ENCODE results near the gene TSR1. TPM values are rescaled to one million over a fixed set of nuclear protein-coding genes. Genes with fewer than 3 reads are reported as not detected.

Gene TSR1
- total RNA-seq: 37.7 TPM

DNA sequence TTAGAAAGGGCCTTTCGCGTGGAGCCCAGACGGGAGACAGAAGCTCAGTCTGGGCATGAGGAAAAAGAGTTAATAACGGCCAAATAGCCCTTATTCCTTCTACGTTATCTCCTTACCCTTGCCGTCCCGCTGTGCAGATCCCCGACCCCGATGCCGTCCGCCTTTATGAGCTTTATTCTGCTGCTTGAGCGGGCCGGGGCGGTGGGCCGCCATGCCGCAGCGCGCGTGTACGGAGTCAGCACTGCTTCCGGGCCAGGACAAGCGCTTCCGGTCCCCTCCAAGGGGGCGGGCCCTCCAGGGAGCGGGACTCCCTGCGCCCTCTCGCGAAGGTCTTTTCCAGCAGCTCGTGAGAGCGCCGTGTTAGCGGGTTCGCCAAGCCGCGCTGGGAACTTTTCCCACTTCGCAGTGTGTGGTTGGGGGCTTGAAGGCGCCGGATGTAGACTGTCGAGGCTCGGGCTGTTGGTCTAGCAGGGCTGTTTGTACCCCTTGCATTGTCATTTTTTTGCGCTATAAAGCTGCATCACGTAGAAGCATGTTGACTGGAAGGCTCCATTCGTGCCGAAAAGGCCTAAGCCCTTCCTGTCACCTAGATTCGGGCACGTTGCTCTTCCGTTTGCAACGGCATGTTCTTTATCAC is at the start of gene TSR1:
TSS of gene TSR1 (minus strand) at position 243 of the 637 bp plus-strand sequence. CDS start at position 213, 30 bp downstream.
- DNase-seq (ENCODE audit: low read depth in 2 of 3, low spot score in 2 of 3): peak; percentile 72 to 89 (median 87)

DNA sequence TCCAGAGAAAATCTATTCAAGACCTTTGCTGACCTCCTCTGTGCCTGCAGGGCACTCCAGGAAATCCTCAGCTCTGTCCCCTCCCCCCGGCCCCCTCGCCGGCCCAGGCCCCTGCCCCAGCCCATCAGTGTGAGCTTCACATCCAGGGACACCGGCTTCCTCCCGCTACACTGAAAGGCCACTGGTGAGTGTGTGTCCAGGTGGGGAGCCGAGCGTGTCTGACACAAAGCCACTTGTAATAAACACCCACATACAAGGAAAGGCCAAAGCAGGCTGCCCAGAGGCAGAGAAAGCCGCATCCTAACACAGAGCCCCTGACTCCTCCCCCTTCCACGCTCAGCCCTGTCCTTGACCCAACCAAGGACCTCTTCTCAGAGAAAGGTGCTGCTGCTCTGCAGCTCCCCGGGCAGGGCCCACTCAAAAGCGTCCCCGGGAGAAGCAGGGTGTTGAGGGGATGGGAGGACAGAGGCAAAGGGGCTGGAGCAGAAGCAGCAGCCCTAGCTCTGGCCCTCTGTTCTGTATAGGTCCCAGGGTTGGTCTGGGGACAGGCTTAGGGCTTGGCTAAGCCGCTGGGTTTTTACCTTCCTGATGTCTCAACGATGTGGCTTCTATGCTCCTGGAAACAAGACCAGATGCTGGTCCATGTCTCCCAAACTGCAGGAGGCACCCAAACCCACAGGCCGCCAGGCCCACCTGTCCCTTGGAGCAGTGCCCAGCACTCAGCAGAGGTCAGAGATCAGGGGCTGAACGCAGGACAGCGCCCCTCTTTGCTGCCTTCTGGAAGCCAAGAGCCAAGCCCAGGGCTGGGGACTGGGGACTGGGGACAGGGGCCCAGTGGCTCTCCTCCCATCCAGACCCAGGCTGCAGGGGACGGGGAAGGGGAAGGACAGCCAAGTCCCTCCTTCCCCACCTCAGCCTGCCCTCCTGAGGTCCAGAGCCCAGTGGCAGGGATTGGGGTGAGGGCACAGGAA is 49.3 kb upstream of the TSR1 start:
- DNase-seq (ENCODE audit: low read depth in 2 of 3, low spot score in 2 of 3): no peak

DNA sequence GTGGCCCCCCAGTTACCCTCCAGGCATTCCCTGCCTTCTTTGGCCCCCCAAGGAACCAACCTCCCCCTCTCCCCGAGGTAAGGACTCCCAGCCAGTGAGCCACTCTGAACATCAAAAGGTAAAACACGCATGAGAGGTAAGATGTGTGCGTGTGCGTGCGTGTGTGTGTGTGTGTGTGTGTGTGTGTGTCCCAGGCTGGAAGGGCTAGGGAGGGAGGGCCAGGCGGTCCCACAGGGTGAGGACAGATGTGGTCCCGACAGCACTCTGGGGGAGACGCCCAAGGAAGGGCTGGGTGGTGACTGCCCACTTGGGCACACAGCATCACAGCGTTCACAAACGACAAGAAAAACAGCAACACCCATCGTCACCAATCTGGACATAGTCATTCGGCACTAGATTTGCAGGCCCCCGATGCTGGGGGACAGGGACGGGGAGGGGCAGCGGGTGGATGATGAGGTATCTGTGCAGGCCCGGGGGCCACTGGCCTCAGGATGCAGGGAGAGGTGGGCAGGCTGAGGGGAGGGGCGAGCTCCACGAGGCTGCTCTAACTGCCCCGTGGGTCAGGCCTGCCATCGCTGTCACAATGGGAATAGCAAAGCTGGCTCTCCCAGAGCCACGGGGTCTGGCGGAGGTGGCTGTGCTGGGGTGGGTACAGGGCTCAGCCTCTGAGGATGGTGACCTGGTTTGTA is 48.3 kb upstream of the TSR1 start:
- DNase-seq (ENCODE audit: low read depth in 2 of 3, low spot score in 2 of 3): no peak

DNA sequence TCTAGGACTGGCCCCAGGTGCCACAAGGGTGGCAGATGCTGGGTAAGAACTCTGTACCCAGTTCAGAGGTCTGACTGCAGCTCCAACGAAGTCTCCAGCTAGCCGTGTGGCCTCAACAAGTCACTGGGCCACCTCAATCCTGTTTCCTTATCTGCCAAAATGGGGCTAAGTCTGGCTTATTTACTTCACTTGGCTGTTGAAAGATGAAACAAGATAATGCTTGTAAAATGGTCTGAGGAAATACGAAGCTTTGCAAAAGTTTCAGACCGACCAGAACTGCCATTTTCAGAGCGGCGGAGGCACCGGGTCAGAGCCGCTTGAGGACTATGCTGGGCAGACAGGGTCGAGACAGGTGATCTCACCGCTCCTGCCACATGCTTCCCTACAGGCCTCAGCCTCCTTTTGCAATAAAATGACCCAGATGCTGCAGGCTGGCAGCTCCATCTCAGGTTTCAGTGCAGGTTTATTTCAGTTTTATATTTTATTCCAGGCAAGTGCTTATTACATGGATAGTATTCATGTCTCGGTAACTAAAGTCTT is 47.4 kb upstream of the TSR1 start:
- no peak for DNase-seq (ENCODE audit: low read depth in 2 of 3, low spot score in 2 of 3)

DNA sequence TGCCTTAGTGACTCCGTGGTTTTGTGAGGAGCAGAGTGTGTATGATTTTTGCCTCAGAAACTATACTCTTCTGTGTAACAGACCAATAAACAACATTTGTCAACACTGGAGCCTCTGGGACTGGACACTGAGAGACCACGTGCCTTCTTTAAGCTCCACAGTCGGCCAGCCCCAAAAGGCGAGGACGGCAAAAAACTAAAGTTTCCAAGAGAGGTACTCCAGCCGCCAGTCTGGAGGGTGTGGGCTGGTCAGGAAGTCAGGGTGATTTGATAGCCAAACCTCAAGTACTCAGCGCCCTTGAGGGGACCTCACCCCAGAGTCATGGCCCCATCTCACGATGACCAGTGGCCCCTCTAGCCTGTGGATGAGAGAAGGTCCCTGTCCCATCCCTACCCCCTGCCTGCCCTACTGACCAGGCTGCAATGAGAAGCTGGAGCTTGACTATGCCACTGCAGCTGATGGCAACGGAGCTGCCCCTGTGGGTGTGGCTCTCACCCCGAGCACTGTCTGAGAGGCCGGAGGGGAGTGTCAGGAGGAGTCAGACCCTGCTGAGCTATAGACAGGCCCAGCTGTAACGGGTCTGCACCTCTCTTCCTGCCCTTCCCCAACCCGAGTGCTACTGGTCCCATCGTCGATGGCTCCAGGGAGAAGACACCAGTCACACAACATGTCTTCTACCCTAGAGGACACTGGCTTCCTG is 44.8 kb upstream of the TSR1 start:
- DNase-seq (ENCODE audit: low read depth in 2 of 3, low spot score in 2 of 3): no peak

DNA sequence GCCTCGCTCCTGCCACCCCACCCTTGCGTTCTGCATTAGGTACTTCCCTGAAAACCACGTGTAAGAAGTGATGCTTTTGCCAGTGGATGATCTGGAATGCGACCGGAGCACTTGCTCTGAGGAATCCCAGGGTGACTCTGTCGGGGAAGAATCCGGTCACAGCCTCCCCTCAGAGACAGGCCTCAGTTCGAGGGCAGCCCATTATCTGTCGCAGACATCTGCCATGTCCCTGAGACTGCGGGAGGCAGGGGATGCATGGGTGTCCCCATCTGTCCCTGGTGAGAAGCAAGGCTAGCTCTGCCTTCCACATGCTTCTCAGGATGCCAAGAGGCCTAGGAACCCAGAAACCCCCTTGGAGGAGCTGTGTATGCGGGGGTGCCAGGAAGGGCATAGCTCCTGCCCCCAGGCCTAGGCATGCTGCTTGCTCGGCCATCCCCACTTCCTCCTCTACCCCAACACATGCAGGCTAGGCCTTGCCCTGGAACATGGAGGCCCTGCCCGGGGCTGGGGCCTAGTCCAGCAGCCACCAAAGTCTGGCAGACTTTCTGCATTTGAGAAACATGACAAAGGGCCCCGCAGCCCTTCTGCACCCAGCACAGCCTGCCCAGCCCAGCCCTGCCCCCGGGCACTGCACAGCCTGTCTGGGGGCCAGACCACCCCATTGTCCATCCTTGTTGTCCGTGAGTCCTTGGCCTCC is 44.1 kb upstream of the TSR1 start:
- no peak for DNase-seq (ENCODE audit: low read depth in 2 of 3, low spot score in 2 of 3)

DNA sequence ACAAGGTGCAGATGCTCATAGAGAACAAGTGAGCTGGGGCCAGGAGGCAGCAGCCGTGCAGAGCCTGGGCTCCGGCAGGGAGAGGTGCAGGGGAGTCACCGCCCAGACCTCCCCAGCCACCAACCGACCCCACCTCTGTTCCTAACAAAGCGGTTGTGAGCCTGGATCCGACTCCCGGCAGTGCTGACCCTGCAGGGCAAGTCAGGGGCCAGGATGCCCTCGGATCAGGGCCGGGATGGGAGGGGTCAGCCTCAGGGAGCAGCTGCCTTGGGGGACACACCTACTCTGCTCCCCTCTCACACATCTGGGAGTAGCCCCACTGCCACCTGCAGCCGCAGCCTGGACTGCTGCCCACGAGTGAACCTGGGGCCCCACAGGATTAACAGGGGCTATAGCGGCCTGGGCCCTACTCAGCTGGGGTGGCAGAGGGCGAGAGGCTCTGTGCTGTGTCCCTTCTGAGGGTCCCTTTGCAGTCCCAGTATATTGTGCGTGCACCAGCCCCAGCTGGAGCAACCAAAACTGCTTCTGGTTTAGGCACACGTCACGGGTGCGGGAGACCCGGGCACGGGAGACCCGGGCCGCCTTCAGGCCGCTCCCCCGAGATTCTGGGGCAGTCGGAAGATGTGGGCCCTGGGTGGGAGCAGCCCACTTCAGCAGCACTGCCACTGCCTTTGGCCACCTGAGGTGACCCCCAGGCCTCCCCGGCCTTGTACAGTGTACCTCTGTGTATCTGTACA is 43.4 kb upstream of the TSR1 start:
- no peak for DNase-seq (ENCODE audit: low read depth in 2 of 3, low spot score in 2 of 3)

DNA sequence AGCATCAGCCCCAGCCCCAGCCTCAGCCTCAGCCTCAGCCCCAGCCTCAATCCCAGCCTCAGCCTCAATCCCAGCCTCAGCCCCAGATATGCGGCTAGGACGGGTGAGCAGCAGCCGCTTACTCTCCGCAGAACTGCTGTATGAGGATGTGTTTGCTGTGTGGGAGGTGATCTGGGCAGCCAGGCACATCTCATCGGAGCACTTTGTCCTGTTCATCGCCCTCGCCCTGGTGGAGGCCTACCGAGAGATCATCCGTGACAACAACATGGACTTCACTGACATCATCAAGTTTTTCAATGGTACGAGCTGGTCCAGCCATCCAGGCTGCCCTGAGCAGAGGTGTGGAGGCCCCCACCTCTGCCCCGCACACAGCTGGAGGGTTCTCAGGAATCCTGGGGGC is 42.6 kb upstream of the TSR1 start:
- no peak for DNase-seq (ENCODE audit: low read depth in 2 of 3, low spot score in 2 of 3)

DNA sequence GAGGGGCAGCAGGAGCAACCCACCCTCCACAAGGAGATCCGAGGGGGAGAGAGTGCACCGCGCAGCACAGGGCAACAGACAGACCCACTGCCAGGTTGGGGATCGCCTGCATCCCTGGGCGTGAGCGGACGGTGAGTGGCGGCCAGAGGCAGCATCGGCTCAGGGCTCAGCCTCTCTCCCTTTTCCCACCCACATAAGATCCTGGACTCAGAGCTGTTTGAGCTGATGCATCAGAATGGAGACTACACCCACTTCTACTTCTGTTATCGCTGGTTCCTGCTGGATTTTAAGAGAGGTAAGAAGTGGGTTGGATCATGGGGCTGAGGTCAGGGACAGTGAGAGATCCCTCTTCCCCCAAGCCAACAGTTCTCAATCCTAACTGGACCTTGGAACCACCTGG is 41.4 kb upstream of the TSR1 start:
- DNase-seq (ENCODE audit: low read depth in 2 of 3, low spot score in 2 of 3): no peak

DNA sequence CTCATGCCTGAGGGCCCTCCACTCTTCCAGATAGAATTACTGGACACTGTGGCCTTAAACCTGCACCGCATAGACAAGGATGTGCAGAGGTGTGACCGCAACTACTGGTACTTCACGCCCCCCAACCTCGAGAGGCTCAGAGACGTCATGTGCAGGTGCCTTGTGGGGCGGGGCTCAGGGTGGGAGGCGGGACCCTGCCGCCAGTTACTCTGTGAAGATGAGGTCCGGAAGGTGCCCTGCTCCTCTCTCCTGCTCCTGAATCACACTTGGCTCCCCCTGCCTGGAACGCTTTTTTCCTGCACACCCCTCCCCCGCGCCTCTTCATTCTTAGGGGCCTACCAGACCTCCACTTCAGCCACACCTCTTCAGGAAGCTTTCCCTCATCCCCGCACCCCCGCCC is 39.9 kb upstream of the TSR1 start:
- DNase-seq (ENCODE audit: low read depth in 2 of 3, low spot score in 2 of 3): no peak

DNA sequence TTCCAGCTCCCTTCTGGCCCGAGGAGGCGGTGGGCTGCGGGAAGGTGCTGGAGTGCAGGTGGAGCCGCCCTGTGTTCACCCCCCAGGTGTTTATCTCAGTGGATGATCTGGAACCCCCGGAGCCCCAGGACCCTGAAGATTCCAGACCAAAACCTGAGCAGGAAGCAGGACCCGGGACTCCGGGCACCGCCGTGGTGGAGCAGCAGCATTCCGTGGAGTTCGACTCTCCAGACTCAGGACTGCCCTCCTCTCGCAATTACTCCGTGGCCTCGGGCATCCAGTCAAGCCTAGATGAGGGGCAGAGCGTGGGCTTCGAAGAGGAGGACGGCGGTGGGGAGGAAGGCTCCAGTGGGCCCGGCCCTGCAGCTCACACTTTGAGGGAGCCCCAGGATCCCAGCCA is 39.1 kb upstream of the TSR1 start:
- DNase-seq (ENCODE audit: low read depth in 2 of 3, low spot score in 2 of 3): no peak

DNA sequence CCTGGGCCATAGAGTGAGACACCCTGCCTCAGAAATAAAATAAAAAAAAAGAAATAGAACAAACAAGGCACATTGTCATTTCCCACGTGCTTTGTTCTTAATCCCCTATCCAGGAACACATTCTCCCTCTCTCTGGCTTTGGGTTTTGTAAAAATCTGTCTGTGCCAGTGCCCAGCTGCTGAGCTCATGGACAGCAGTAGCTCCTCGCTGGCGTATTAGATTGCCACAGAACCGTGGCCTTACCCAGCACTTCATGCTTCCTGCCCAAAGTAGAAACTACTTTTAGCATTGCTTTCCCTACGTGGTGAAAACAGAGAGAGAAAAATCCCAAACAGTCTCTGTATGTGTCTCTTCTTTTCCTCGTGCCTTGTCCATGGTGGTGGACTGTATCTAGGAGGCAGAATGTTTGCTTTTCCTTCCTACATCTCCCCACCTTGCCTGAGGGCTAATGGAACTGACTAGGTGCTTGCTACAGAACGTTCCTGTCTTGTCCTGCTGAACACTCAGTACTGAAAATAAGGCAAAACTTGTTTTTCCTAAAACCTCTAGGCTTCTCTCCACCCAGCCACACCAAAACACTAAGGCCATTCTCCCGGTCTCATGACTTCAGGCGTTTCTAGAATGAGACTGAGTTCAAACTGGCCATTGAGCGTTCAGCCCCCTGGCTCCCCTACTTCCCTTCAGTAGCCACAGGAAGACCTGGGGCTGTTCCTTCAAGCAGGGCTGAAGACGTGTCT is 38.5 kb upstream of the TSR1 start:
- no peak for DNase-seq (ENCODE audit: low read depth in 2 of 3, low spot score in 2 of 3)

DNA sequence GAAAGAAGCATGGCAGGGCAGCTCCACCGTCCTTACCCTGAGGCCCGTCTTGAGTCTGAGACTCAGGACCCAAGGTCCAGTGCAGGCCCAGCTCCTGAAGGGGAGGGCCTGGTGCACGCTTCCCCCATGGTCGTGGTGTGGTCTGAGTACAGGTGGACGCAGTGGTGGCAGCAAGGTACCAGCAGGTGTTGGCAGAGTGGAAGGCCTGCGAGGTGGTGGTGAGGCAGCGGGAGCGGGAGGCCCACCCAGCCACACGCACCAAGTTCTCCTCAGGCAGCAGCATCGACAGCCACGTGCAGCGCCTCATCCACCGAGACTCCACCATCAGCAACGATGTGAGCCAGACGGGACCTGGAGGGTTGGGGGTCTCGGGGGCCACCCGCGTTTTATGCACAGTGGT is 36.9 kb upstream of the TSR1 start:
- DNase-seq (ENCODE audit: low read depth in 2 of 3, low spot score in 2 of 3): no peak

DNA sequence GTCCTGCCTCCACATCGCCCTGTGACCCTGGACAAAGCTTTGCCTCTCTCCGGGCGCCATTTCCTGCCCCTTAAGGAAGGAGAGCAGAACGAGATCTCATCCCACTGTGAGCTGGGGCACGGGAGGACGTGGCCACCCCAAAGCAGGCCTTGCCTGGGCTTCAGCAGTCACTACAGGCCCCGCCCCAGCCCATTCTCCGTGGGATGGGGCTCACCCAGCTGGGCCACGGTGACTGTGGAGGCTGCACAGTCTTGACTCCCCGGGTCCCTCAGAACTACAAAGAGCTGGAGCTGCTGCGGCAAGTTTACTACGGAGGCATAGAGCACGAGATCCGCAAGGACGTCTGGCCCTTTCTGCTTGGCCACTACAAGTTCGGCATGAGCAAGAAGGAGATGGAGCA is 36.4 kb upstream of the TSR1 start:
- DNase-seq (ENCODE audit: low read depth in 2 of 3, low spot score in 2 of 3): no peak

DNA sequence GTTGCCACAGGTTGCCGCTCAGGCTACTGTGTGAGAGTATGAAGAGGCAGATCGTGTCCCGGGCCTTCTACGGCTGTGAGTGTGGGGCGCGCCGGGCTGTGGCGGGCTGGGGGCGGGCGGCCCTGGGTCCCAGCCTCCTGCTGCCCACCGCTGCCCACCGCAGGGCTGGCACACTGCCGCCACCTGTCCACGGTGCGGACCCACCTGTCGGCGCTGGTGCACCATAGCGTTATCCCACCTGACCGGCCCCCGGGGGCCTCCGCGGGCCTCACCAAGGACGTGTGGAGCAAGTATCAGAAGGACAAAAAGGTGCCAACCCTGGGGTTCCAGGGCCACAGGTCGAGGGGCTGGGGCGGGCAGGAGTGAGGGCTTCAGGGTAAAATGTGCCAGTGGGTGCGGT is 35.9 kb upstream of the TSR1 start:
- DNase-seq (ENCODE audit: low read depth in 2 of 3, low spot score in 2 of 3): no peak

DNA sequence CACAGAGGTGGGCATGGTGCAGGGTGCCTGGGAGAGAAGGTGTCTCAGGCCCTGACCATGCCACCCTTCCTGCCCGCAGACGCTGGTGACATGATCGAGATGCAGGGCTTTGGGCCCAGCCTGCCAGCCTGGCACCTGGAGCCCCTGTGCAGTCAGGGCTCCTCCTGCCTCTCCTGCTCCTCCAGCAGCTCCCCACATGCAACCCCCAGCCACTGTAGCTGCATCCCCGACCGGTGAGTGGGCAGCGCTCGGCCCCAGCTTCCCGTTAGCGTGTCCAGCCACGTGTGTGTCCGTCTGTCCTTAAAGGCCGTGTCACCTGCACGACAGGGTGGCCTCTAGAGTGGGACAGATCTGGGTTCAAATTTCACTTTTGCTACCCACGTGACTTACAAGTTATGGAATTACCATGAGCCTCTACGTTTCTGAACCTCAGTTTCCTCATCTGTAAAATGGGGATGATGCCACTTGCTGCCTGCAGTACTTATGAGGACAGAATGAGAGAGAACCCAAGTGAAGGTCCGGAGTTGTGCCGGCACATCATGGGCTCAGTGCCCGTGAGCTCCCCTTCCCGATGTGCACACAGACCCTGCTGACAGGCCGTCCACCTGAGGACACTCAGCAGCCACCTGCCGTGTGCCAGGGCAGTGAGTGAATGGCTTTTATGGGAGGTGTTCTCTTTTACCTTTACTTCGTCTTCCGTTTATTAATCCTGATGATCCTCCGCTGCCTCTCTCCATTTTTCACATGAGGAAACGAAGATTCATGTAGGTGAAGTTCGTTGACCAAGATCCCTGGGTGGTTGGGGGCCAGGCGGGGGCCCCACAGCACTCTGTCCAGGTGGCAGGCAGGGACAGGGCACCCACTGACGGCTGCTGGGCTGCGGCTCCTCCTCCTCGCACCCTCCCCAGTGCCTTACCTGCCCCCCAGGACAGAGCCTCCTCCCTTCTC is 35.2 kb upstream of the TSR1 start:
- no peak for DNase-seq (ENCODE audit: low read depth in 2 of 3, low spot score in 2 of 3)

DNA sequence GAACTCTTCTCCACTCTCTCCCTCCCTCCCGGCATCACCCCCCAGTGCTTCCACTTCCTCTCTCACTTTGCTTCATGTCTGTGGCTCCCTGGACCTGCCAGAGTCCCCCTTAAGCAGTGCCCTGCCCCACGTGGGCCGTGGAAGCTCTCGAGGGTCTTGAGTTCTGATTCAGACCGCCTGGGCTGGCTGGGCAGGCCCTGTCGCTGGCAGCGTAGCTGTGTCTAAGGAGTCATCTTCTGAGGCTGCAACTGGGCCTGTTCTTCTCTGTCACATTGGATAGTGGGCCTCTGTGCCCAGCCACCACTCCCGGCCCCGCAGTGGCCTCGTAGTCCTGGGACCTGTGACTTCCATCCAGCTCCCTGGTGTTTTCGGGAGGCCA is 33.9 kb upstream of the TSR1 start:
- no peak for DNase-seq (ENCODE audit: low read depth in 2 of 3, low spot score in 2 of 3)
